Cardiac muscle cell (in vitro differentiated cells and primary cell): ENCODE data around the gene GLDC. TPM values are rescaled to one million over a fixed set of nuclear protein-coding genes. Genes with fewer than 3 reads are reported as not detected.
A peak's percentile ranks its signal among the peaks of the same experiment; 100 is the strongest.
"Not testable (repeated sequence)": the region's sequence is repeated elsewhere in the genome, so short reads cannot be mapped to it uniquely, and the experiment has no call there.

Experiments
- DNase-seq, 2 donors: peaks; one replicate each; pipeline versions ENCODE4 v3.0.0 to v3.0.0-alpha.2; 2010 to 2017; ENCODE audit warnings: low read depth in 1 of 2, low spot score in 1 of 2
- H3K27ac ChIP-seq: fragments of 200-600 bp; sonication (generic); 2 replicates; pipeline ENCODE4 v1.5.1; 2016
- H3K27me3 ChIP-seq: fragments of 200-600 bp; sonication (generic); 2 replicates; pipeline ENCODE4 v1.6.0; 2016; ENCODE audit warnings: control low read depth
- H3K36me3 ChIP-seq: fragments of 200-600 bp; sonication (generic); 2 replicates; pipeline ENCODE4 v1.5.1; 2016; ENCODE audit warnings: control low read depth
- H3K4me1 ChIP-seq: fragments of 200-600 bp; sonication (generic); 2 replicates; pipeline ENCODE4 v1.8.1; 2017; ENCODE audit warnings: low read depth, mild to moderate bottlenecking, mixed run types
- H3K4me3 ChIP-seq: fragments of 200-600 bp; sonication (generic); 2 replicates; pipeline ENCODE4 v1.5.1; 2016; ENCODE audit warnings: mild to moderate bottlenecking
- H3K9me3 ChIP-seq: fragments of 200-600 bp; sonication (generic); 2 replicates; pipeline ENCODE4 v1.5.1; 2017; ENCODE audit warnings: low read depth, mild to moderate bottlenecking, control low read depth
- polyA plus RNA-seq: library from polyadenylated mRNA; unstranded; fragments of >200 nt; fragmentation: Nextera tagmentation; extraction: Ambion mirVana; gene quantifications from 2 replicates; pipeline ENCODE4 v1.2.1, GENCODE V29; 2016
- total RNA-seq: library from RNA; depleted of rRNA; stranded (reverse); fragments of >200 nt; gene quantifications from 2 replicates; pipeline ENCODE4 v1.2.3, GENCODE V29; 2016
- TF ChIP-seq, protein P1 (sequence below): IDR thresholded peaks from 2 replicates; pipeline ENCODE4 v1.5.1; 2012; ENCODE audit warnings: low read depth, mild to moderate bottlenecking, low read length

Gene GLDC
- total and polyA plus RNA-seq, 2 experiments from 2014 or later: 0.98 to 5.9 TPM

- no peak overlapping the region for H3K4me3 ChIP-seq
- no peaks in the 10 kb centered on the region for H3K4me1 ChIP-seq
- H3K9me3 ChIP-seq: no peaks in the 10 kb centered on the region
- H3K27ac ChIP-seq: no peak overlapping the region
- TF ChIP-seq, protein P1, sequence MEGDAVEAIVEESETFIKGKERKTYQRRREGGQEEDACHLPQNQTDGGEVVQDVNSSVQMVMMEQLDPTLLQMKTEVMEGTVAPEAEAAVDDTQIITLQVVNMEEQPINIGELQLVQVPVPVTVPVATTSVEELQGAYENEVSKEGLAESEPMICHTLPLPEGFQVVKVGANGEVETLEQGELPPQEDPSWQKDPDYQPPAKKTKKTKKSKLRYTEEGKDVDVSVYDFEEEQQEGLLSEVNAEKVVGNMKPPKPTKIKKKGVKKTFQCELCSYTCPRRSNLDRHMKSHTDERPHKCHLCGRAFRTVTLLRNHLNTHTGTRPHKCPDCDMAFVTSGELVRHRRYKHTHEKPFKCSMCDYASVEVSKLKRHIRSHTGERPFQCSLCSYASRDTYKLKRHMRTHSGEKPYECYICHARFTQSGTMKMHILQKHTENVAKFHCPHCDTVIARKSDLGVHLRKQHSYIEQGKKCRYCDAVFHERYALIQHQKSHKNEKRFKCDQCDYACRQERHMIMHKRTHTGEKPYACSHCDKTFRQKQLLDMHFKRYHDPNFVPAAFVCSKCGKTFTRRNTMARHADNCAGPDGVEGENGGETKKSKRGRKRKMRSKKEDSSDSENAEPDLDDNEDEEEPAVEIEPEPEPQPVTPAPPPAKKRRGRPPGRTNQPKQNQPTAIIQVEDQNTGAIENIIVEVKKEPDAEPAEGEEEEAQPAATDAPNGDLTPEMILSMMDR: no peak
- H3K36me3 ChIP-seq: no peaks in the 10 kb centered on the region
- peak in 1 of 2 donors; percentile 60 for DNase-seq
- no peaks in the 10 kb centered on the region for H3K27me3 ChIP-seq
These were observed 93.5 kb downstream of the GLDC start for GRCh38 chr9:6552033-6552432.

GRCh38 chr9:6551136-6551535 lies 94.4 kb downstream of the GLDC start:
- Histone ChIP-seq H3K27me3 (no peaks in the 10 kb centered on the region), H3K9me3 (no peaks in the 10 kb centered on the region), H3K27ac (no peak overlapping the region), H3K4me1 (no peaks in the 10 kb centered on the region), H3K36me3 (no peaks in the 10 kb centered on the region), H3K4me3 (no peak overlapping the region)
- peak in 1 of 2 donors; percentile 21 for DNase-seq
- TF ChIP-seq, protein P1: no peak

DNA sequence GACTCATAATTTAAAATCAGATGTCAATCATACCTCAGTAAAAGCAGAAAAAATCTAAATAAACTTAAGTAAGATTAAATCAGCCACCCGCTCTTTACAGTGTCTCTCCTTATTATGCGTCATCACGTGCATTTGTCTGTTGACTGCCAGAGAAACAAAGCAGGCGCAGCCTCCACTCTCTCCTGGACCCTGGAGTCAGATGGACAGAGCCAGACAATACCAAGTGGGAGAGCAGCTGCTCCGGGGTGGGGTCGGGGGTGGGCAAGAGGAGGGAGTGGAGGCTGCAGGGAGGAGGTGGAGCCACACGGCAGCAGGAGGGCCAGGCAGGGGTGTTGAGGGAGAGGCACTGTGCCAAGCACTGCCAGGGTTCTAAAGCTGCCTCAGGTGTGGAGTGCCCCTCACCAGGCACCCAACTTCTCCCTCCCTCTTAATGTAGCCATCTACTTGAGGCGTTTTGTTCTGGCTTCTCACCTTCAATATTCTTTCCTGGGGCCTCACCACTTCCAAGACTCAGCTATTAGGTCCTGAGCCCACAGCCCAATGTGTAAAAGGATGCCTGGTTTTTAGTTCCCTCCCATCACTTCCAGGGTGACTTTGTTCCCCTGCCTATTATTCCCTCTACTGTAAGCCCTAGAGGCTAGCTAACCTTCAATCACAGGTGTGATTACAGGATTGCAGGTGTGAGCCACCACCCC lies 96.3 kb downstream of the GLDC start:
- no peaks in the 10 kb centered on the region for H3K36me3 ChIP-seq
- no peaks in the 10 kb centered on the region for H3K9me3 ChIP-seq
- H3K27ac ChIP-seq: no peak overlapping the region
- TF ChIP-seq, protein P1: no peak
- no peak overlapping the region for H3K4me3 ChIP-seq
- peak in 1 of 2 donors; percentile 12 for DNase-seq
- H3K27me3 ChIP-seq: no peaks in the 10 kb centered on the region
- no peaks in the 10 kb centered on the region for H3K4me1 ChIP-seq

GRCh38 chr9:6545017-6545691 lies 100.4 kb downstream of the GLDC start:
- Histone ChIP-seq H3K4me3 (no peak overlapping the region), H3K27ac (no peak overlapping the region), H3K4me1 (no peaks in the 10 kb centered on the region), H3K27me3 (no peaks in the 10 kb centered on the region), H3K9me3 (no peaks in the 10 kb centered on the region), H3K36me3 (no peaks in the 10 kb centered on the region)
- TF ChIP-seq, protein P1: no peak
- DNase-seq: no peak

DNA sequence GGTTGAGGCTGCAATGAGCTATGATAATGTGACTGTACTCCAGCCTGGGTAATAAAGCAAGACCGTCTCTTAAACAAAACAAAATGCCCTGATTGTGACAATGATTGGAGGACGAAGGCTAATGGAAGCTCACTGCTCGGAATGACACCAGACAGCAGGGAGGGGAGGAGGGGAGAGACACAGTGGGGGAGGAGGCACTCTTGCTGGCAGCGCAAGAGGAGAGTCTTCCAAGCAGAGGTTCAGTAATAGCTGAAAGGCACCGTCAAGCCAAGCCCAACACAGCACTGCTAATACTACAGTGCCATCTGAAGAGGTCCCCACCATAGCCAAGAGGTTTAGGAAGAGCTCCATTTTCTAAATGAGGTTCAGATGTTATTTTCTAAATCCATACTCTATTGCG lies 102.3 kb downstream of the GLDC start:
- no peaks in the 10 kb centered on the region for H3K36me3 ChIP-seq
- no peaks in the 10 kb centered on the region for H3K9me3 ChIP-seq
- H3K27me3 ChIP-seq: no peaks in the 10 kb centered on the region
- H3K4me1 ChIP-seq: no peaks in the 10 kb centered on the region
- TF ChIP-seq, protein P1: no peak
- H3K27ac ChIP-seq: no peak overlapping the region
- H3K4me3 ChIP-seq: no peak overlapping the region
- no peak for DNase-seq

DNA sequence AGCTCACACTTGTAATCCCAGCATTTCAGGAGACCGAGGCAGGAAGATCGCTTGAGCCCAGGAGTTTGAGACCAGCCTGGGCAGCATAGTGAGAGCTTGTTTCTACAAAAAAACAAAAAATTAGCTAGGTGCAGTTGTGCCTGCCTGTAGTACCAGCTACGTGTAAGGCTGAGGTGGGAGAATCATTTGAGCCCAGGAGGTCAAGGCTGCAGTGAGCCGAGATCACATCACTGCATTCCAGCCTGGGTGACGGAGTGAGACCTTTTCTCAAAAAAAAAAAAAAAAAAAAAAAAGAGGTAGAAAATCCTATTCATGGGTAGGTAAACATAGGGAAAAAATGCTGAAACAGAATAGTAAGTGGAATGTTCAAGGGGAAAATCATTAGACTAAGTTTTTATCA lies 102.9 kb downstream of the GLDC start:
- H3K4me1 ChIP-seq, H3K27ac ChIP-seq, H3K36me3 ChIP-seq, H3K27me3 ChIP-seq, DNase-seq, H3K9me3 ChIP-seq, H3K4me3 ChIP-seq: not testable (repeated sequence)
